GM19467 (cell line): Measurements from ENCODE around the gene PMPCA.

Experiments
- ATAC-seq: cut with Tn5 transposase; IDR thresholded peaks from one replicate; pipeline ENCODE4 v1.9.1; 2021; ENCODE audit warnings: mild to moderate bottlenecking, moderate library complexity; ENCODE audit not compliant: unreplicated experiment

The PMPCA gene, protein sequence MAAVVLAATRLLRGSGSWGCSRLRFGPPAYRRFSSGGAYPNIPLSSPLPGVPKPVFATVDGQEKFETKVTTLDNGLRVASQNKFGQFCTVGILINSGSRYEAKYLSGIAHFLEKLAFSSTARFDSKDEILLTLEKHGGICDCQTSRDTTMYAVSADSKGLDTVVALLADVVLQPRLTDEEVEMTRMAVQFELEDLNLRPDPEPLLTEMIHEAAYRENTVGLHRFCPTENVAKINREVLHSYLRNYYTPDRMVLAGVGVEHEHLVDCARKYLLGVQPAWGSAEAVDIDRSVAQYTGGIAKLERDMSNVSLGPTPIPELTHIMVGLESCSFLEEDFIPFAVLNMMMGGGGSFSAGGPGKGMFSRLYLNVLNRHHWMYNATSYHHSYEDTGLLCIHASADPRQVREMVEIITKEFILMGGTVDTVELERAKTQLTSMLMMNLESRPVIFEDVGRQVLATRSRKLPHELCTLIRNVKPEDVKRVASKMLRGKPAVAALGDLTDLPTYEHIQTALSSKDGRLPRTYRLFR

DNA sequence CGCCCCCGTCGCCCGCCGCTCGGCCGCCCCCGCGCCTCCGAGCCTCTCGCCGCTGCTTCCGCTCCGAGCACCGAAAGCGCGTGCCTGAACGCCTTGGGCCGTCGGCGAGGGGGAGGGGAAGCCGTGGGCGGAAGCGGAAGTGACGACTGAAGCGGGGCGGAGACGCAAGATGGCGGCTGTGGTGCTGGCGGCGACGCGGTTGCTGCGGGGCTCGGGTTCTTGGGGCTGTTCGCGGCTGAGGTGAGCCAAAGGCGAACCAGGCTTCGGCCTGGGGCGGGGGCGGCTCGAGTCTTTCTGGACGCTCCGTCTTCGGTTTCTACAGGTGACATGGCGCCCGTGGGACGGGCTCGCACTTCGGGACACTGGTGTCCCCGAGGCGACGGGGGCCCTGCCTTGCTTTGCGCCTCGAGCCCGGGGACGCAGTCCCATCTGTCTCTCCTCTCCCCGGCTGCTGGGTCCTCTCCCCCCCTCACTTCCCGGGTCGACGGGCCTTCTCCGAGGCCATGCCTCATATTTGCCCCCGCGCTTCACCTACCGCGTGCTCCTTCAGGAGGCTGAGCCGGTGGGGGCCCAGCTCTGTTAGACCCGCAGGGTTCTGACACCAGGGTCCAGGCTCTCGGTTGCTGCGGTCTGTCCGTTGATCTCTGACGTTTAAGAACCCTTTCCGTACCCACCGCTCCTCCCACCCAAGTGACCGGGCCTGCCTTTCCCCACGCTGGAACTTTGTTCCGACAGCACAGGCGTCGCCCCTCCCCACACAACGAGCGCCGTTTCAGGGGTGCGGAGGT is at the start of gene PMPCA, which contains the start of gene ENTR1:
PMPCA (plus strand) TSS at position 159 of the 788 bp plus-strand sequence; CDS start at position 170, 11 bp downstream.
ENTR1 (minus strand) TSS at position 115 of the 788 bp plus-strand sequence. CDS start 217 bp downstream, outside the sequence.
- ATAC-seq = peak; percentile 63

GRCh38 chr9:136361047-136361753 is 49.3 kb upstream of the PMPCA start:
- no peak for ATAC-seq

DNA sequence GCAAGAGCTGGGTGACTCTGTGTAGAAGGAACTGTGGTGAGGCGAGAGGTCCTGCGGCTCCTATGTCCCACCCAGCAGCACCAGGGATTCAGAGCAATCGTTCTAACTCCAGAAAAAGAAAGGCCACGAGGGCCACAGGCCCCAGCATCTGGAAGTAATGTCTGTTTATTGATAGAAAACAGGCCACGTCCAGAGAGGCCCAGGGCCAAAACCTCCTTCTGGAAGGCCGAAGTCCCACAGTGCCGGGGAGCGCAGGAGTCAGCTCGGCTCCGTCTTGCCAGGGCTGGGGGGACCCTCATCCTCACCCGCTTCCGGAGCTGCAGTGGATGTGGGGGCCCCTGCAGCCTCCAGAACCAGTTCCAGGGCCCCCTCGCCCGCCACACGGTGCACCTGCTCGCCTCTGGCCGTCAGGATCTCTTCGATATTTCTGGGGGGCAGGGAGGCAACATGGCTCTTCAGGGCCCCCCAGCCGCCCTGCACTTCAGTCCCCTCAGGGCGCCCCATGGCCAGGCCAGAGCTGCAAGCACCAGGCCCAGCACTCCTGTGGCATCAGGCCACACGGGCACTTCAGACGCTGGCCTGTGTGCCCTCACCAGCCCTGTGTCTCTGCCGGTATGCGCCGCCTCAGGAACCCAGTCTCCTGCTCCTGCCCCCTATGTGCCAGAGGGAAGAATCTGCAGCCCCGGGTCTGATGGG is 48.6 kb upstream of the PMPCA start:
- no peak for ATAC-seq

DNA sequence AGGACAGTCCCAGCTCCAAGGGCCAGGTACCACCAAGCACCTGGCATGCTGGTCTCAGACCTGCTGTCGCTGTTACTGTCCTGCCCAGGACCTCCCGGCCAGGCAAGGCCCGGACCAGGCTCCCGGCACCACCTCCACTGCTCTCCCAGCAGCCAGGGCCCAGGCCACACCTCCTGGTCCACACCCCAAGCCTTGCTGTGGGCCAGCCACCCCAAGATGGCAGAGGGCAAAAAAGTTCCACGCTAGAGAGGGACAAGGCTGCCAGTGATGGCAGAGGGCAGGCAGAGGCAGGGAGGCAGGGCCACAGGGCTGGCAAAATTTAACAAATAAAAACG is 48.0 kb upstream of the PMPCA start:
- no peak for ATAC-seq

DNA sequence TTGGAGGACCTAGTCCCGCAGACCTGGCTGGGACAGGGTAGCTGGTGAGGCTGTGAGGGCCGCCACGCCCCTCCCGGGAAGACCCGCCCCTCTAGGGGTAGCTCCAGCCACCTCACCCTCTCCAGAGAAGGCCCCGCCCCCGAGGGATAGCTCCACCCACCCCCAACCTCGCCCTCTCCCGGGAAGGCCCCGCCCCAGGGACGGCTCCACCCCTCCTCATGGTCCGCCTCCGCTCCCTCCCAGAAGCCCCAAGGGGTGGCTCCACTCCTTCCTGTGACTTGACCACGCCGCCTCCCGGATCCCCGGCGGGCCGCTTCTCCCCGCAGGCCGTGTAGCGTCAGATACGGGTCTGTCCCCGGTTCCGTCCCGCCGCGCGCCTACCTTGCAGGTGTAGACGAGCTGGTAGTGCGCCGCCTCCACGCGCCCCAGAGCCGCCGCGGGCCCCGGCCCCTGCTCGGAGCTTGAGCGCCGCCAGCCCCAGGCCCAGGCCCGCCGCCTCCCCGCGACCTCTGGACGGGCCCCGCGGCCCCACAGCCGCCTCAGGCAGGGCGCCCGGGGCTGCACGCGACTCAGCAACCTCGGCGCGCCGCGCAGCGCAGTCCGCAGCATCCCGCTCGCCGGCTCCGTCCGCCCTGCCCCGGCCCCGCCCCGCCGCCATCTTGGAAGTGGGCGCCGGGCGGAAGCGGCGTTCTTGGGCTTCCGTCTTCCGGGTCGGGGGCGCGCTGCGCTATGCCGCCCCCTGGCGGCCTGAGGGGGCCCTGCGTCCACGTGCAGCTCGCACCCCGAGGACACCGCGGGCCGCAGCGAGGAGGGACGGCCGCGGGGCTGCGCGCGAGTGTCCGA is 47.1 kb upstream of the PMPCA start, which contains the start of gene DNLZ:
DNLZ (minus strand) TSS at position 639 of the 843 bp plus-strand sequence; CDS start at position 609, 30 bp downstream.
- ATAC-seq = peak; percentile 65

- ATAC-seq = no peak
Observed at GRCh38 chr9:136363949-136364748, 46.3 kb upstream of the PMPCA start.

DNA sequence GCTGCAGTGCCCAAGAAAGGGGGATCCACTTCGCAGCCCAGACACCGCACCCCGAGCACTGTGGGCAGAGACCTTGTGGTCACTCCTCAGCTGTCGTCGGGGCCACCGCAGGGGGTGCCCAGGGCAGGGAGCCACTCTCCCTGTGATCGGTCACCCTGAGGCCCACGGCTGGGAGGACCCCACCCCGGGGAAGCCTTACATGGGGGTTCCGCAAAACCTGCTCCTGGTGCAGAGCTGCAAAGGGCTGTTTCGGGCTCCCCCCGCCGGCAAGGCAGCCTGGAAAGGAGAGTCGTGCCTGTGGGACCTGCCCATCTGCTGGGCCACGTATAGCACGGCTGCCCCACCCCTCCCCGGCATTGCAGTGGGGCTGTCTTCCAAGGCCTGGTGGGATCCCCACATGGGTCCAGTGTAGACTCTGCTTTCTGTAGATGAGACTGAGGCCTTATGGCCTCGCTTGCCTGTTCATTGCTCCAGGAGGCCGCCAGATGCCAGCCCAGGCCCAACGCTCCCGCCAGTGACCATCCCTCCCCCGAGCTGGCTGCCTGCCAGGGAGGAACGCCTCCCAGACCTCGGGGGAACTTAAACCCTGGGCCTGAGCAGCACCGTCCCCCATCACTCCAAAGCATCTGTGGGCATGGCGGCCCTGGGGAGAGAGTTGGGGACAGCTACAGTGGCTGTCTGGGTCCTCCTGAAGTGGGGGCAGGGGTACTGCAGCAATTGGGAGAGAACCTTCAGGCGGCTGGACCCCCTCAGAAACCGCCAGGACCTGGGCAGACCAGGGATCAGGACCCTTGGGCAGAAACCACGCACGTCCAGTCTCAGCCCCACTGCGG is 45.3 kb upstream of the PMPCA start:
- ATAC-seq = no peak

GRCh38 chr9:136365775-136366222 is 44.7 kb upstream of the PMPCA start:
- no peak for ATAC-seq

- no peak for ATAC-seq
Observed at GRCh38 chr9:136366826-136367225, 43.6 kb upstream of the PMPCA start.

- ATAC-seq = no peak
Observed at GRCh38 chr9:136367296-136368145, 42.9 kb upstream of the PMPCA start.

DNA sequence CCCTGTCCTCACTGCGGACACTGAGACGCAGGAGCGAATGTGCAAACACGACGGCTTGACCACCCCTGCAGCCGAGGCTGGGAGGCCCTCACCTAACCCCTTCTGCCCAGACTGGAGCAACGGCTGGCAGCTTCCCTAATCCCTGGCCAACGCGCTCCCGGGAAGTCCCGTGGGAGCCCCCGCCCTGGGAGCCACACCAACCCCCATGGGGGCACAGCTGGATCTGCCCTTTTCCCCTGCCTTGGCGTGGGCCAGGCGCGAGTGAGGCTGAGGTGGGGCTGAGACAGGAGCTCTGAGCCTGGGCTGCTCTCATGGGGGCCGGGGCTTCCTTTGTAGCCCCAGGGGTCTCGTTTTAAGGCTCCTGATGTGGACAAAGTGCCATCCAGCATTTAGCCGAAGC is 42.3 kb upstream of the PMPCA start:
- ATAC-seq = no peak

GRCh38 chr9:136370037-136370436 is 40.4 kb upstream of the PMPCA start:
- no peak for ATAC-seq

DNA sequence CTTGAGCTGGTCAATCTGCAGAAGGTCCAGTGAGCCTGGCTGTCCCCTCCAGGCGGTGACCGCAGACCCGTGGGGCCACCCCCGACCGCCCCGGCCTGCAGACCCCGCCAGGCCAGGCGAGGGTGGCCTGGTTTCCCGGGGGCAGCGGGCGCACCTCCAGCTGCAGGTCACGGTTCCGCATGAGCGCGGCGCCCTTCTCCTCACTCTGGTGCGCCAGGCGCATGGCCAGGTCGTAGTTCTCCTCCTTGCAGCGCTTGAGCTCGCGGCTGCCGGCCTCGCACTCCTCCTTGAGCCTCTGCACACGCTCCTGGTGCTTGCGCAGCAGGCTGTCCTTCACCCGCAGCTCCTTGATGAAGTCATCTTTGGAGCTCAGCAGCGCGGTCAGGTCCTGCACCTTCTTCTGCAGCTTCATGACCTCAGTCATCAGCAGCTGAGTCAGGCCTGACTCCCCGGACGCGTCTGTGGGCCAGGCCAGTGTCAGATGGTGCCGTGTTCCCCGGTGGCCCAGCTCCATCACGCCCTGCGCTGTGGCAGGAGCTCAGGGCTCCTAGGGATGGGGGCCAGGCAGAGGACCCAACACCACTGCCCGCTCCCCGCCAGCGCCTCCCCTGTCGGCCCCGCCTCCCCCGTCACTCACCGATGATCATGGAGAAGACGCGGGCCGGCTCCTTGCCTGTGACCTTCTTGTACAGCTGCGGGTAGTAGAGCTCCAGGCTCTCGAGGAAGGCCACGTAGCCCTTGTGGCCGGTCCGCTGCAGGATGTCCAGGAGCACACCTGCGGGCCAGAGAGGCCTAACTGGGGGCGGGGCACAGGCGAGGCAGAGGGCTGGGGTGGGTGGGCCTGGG is 39.5 kb upstream of the PMPCA start:
- ATAC-seq = no peak

GRCh38 chr9:136371533-136371880 is 39.0 kb upstream of the PMPCA start:
- no peak for ATAC-seq

- no peak for ATAC-seq
Observed at GRCh38 chr9:136372006-136372405, 38.5 kb upstream of the PMPCA start.
